Natural killer cell (primary cell): Measurements from ENCODE around the gene DDRGK1. TPM values are rescaled to one million over a fixed set of nuclear protein-coding genes. Genes with fewer than 3 reads are reported as not detected.

Experiments
- ATAC-seq, 3 donors: fragments of 150-1000 bp in 2 of 3; fragments of 200-7000 bp in 1 of 3; cut with Tn5 transposase; 1 replicate in 1 of 3; 2 replicates in 2 of 3; pipeline ENCODE4 v1.10.0; 2021; ENCODE audit warnings: mild to moderate bottlenecking in 2 of 3, moderate library complexity in 2 of 3
- DNase-seq, 2 donors: peaks; one replicate each; pipeline versions ENCODE4 v3.0.0 to v3.0.0-alpha.2; 2013 to 2021; ENCODE audit warnings: mixed read lengths in 1 of 2
- H3K27ac ChIP-seq: one replicate; pipeline ENCODE4 v1.5.1; 2013; ENCODE audit warnings: mild to moderate bottlenecking, low read length
- H3K27me3 ChIP-seq: one replicate; pipeline ENCODE4 v1.6.1; 2013; ENCODE audit warnings: low read length; ENCODE audit not compliant: control insufficient read depth, insufficient read depth
- H3K36me3 ChIP-seq: one replicate; pipeline ENCODE4 v1.6.1; 2013; ENCODE audit warnings: low read length; ENCODE audit not compliant: control insufficient read depth, insufficient read depth
- H3K4me1 ChIP-seq: one replicate; pipeline ENCODE4 v1.6.1; 2013; ENCODE audit warnings: low read length; ENCODE audit not compliant: control insufficient read depth, insufficient read depth
- H3K4me3 ChIP-seq: one replicate; pipeline ENCODE4 v1.5.1; 2013; ENCODE audit warnings: low read length
- H3K9me3 ChIP-seq: one replicate; pipeline ENCODE4 v1.6.1; 2013; ENCODE audit warnings: low read length; ENCODE audit not compliant: control insufficient read depth, insufficient read depth
- H3K27ac Mint-ChIP-seq, 2 donors: one replicate each; pipeline ENCODE4 v1.8.0; 2022; ENCODE audit warnings: mild to moderate bottlenecking in 2 of 2, mixed read lengths in 2 of 2, moderate library complexity in 1 of 2
- H3K27me3 Mint-ChIP-seq, 2 donors: one replicate each; pipeline ENCODE4 v1.8.0; 2022; ENCODE audit warnings: low read depth in 2 of 2, mixed read lengths in 2 of 2
- H3K36me3 Mint-ChIP-seq: one replicate; pipeline ENCODE4 v1.8.0; 2022; ENCODE audit warnings: mixed read lengths
- H3K4me1 Mint-ChIP-seq, 2 donors: one replicate each; pipeline ENCODE4 v1.8.0; 2022; ENCODE audit warnings: mixed read lengths in 2 of 2
- H3K4me3 Mint-ChIP-seq: one replicate; pipeline ENCODE4 v1.8.0; 2022; ENCODE audit warnings: mild to moderate bottlenecking, moderate library complexity, mixed read lengths
- H3K9me3 Mint-ChIP-seq, 2 donors: one replicate each; pipeline ENCODE4 v1.8.0; 2022; ENCODE audit warnings: mixed read lengths in 2 of 2
- WGBS: methylation state at CpG from one replicate; pipeline ENCODE4 v1.1.7; 2013; ENCODE audit warnings: missing lambda C conversion rate; ENCODE audit not compliant: insufficient coverage; 5-methylcytosine and 5-hydroxymethylcytosine counted together
- intact Hi-C: fragments of 100-400 bp; cut with micrococcal nuclease; formaldehyde crosslinking; loops from one replicate; pipeline ENCODE4 v1.14.2; 2022
- total RNA-seq, 4 donors: library from RNA; stranded (reverse); fragments of 120-200 nt in 1 of 4; gene quantifications; one replicate each; pipeline versions ENCODE4 v1.2.3 to v1.2.4, GENCODE V29; 2013 to 2022
- TF ChIP-seq, protein P1 (sequence below): fragments of 200-600 bp; IDR thresholded peaks from one replicate; pipeline ENCODE4 v1.8.0; 2022; ENCODE audit warnings: antibody characterized with exemption

DDRGK1 gene
- total RNA-seq, 3 donors from 2014 or later (not counting 1 experiment from before 2014, with no cell fraction given) = 47.8 to 52.6 (median 52.4) TPM

DNA sequence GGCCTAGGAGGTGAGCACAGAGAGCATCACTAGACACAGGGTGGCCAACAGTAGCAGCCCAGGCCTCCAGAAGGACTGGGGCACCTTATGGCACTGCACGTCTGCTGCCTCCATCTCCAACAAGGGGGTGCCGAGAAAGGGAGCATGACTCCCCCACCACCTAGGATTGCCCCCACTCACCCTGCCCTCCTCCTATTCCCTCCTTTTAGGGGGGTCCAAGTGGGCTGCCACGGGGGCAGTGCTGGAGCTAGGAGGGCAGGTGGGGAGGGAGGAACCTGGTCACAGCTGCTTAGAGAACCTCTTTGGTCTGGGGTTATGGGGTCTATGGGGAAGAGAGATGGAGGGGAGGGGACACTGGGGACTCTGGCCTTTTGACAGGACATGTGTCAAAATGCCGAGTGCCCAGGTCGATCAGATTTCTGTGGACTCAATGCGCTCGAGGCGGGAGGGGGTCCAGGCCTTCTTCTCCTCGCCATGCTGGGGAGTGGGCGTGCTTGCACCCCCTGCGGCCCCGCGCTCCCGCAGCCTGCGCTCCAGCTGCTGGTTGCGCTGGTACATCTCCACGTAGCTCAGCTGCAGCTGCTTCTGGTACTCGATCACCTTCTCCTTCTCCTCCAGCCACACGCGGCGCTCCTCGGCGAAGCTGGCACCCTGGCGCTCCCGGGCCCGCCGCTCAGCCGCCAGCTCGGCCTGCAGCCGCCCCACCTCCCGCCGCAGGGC is 40.3 kb downstream of the DDRGK1 start:
- H3K27me3 ChIP-seq = peaks cover 8% of the 10 kb centered on the region
- TF ChIP-seq, protein P1, sequence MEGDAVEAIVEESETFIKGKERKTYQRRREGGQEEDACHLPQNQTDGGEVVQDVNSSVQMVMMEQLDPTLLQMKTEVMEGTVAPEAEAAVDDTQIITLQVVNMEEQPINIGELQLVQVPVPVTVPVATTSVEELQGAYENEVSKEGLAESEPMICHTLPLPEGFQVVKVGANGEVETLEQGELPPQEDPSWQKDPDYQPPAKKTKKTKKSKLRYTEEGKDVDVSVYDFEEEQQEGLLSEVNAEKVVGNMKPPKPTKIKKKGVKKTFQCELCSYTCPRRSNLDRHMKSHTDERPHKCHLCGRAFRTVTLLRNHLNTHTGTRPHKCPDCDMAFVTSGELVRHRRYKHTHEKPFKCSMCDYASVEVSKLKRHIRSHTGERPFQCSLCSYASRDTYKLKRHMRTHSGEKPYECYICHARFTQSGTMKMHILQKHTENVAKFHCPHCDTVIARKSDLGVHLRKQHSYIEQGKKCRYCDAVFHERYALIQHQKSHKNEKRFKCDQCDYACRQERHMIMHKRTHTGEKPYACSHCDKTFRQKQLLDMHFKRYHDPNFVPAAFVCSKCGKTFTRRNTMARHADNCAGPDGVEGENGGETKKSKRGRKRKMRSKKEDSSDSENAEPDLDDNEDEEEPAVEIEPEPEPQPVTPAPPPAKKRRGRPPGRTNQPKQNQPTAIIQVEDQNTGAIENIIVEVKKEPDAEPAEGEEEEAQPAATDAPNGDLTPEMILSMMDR = no peak
- H3K27me3 Mint-ChIP-seq = peaks cover 10 to 25% of the 10 kb centered on the region in 2 donors
- no peaks in the 10 kb centered on the region for H3K36me3 Mint-ChIP-seq
- ATAC-seq (no peak), DNase-seq (no peak)
- H3K4me1 Mint-ChIP-seq = peaks cover 8% of the 10 kb centered on the region in 2 donors
- WGBS = 88% methylated on average over 32 of the region's 32 CpGs
- no peak overlapping the region for H3K4me3 Mint-ChIP-seq
- intact Hi-C loops = no loop called here
- H3K27ac Mint-ChIP-seq = no peak overlapping the region
- no peaks in the 10 kb centered on the region for H3K36me3 ChIP-seq
- H3K4me3 ChIP-seq = no peak overlapping the region
- H3K4me1 ChIP-seq = peaks cover 7% of the 10 kb centered on the region
- no peaks in the 10 kb centered on the region for H3K9me3 Mint-ChIP-seq
- no peaks in the 10 kb centered on the region for H3K9me3 ChIP-seq
- no peak overlapping the region for H3K27ac ChIP-seq

DNA sequence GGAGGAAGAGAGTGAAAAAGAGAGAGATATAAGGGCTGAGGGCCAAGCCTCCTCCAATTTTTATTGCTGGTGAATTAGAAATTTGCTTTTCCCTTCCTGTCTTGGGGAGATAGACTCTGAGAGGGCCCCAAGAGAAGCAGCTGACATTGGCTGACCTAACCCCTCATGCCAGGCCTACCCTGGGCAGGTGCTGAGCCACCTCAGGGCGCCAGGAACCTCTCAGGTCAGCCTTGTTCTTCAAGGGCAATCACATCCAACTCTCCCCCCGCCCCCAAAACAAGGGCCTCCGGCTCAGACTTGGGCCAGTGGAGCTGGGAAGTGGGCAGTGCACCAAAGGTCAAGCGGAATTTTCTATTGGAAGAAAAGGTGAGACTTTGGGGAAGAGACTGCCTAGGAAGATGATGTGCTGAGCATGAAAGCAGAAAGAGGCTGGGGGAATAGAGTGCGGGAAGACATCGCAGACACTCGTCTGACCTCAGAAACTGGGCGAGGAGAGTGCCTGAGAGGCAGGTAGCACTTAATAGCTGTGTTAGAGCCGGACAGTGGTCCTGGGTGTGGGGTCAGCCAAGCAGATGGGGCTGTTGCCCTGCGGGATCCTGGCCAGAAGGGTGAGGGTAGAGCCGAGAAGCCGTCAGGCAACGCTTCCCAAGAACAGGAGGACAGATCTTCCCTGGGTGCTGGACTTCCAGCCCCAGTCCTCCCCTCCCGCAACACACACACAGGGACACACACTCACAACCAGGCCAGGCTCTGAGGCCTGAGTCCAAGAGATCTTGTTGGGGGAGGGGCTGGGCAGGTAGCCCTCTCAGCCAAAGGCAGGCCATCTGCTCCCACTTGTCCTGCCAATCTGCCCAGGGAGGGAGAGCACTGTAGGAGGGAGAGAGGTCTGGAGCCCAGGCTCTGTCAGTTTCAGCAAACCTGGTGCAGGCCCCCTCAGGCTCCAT is 41.1 kb downstream of the DDRGK1 start:
- intact Hi-C loops = no loop called here
- ATAC-seq = no peak
- Mint-ChIP-seq H3K27ac (no peak overlapping the region), H3K36me3 (no peaks in the 10 kb centered on the region), H3K4me3 (no peak overlapping the region), H3K9me3 (no peaks in the 10 kb centered on the region), H3K27me3 (peaks cover 1 to 16% of the 10 kb centered on the region in 2 donors), H3K4me1 (peaks cover 16 to 17% of the 10 kb centered on the region in 2 donors)
- WGBS = 92% methylated on average over 12 of the region's 14 CpGs
- no peaks in the 10 kb centered on the region for H3K36me3 ChIP-seq
- peaks cover 15% of the 10 kb centered on the region for H3K4me1 ChIP-seq
- peaks cover 8% of the 10 kb centered on the region for H3K27me3 ChIP-seq
- H3K27ac ChIP-seq = no peak overlapping the region
- TF ChIP-seq, protein P1 = no peak
- no peaks in the 10 kb centered on the region for H3K9me3 ChIP-seq
- no peak for DNase-seq
- no peak overlapping the region for H3K4me3 ChIP-seq

DNA sequence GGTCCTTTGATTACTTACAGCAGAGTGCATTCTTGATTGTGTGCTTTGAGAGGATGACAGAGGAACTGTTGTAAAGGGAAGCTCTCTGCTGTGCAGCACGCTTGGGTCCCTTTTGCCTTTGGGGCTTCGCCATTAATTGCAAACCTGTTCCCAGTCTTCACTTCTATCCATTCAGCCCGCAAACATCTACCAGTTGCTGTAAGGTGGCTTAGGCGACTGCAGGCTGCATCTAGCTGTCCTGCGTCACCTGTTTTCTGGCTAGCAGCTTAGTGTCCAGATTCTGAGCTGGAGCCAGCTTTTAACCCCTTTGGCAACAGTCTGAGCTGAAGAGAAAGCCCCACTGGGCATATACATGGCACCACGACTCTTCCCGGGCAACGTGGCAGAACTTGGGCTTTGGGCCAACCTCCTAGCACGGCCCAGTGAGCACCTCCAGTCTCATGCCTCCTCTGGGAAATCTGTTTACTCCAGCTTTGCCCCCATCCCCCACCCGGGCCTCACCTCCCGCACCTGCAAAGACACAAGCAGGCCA is 42.3 kb downstream of the DDRGK1 start:
- DNase-seq = no peak
- H3K27me3 Mint-ChIP-seq = peaks cover 0 to 11% of the 10 kb centered on the region in 2 donors

More for the DNA sequence above, 42.3 kb downstream of the DDRGK1 start:
- Histone ChIP-seq H3K36me3 (no peaks in the 10 kb centered on the region), H3K27ac (no peak overlapping the region), H3K27me3 (peaks cover 3% of the 10 kb centered on the region), H3K9me3 (no peaks in the 10 kb centered on the region), H3K4me1 (peaks cover 23% of the 10 kb centered on the region), H3K4me3 (no peak overlapping the region)
- Mint-ChIP-seq H3K9me3 (no peaks in the 10 kb centered on the region), H3K4me1 (peaks cover 27 to 28% of the 10 kb centered on the region in 2 donors), H3K36me3 (no peaks in the 10 kb centered on the region), H3K4me3 (peak overlapping the region; percentile 13), H3K27ac (no peak overlapping the region)
- WGBS = 82% methylated on average over 11 of the region's 11 CpGs
- intact Hi-C loops = no loop called here
- TF ChIP-seq, protein P1 = no peak
- ATAC-seq = no peak
